ENCODE results near the gene ZPBP2. TPM values are rescaled to one million over a fixed set of nuclear protein-coding genes. Genes with fewer than 3 reads are reported as not detected.

Gene ZPBP2
- total RNA-seq, 1 donor from 2014 or later: not detected

DNA sequence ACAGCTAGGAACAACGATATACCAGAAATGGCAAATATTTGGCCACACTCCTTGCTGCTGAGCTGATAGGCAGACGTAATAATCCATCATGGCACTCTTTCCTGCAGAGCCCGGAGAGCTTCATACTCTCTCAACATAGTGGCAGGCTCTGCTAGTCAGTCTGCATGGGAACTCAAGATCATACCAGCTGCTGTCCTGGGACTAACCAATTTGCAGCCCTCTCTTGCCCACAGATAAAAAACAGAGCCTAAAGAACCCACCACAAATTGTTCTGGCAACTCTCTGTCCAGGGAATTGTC lies 36.9 kb downstream of the ZPBP2 start:
- H3K27ac ChIP-seq: no peak overlapping the region
- H3K27me3 ChIP-seq: no peaks in the 10 kb centered on the region
- no peaks in the 10 kb centered on the region for H3K4me1 ChIP-seq
- TF ChIP-seq, protein P1, sequence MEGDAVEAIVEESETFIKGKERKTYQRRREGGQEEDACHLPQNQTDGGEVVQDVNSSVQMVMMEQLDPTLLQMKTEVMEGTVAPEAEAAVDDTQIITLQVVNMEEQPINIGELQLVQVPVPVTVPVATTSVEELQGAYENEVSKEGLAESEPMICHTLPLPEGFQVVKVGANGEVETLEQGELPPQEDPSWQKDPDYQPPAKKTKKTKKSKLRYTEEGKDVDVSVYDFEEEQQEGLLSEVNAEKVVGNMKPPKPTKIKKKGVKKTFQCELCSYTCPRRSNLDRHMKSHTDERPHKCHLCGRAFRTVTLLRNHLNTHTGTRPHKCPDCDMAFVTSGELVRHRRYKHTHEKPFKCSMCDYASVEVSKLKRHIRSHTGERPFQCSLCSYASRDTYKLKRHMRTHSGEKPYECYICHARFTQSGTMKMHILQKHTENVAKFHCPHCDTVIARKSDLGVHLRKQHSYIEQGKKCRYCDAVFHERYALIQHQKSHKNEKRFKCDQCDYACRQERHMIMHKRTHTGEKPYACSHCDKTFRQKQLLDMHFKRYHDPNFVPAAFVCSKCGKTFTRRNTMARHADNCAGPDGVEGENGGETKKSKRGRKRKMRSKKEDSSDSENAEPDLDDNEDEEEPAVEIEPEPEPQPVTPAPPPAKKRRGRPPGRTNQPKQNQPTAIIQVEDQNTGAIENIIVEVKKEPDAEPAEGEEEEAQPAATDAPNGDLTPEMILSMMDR (IDR thresholded peaks at IDR 0.05): no peak
- intact Hi-C loops (cut with DNase I): no loop called here
- no peaks in the 10 kb centered on the region for H3K36me3 ChIP-seq
- DNase-seq (ENCODE audit: low spot score in 2 of 2): no peak
- no peaks in the 10 kb centered on the region for H3K9me3 ChIP-seq
- no peak overlapping the region for H3K4me3 ChIP-seq

DNA sequence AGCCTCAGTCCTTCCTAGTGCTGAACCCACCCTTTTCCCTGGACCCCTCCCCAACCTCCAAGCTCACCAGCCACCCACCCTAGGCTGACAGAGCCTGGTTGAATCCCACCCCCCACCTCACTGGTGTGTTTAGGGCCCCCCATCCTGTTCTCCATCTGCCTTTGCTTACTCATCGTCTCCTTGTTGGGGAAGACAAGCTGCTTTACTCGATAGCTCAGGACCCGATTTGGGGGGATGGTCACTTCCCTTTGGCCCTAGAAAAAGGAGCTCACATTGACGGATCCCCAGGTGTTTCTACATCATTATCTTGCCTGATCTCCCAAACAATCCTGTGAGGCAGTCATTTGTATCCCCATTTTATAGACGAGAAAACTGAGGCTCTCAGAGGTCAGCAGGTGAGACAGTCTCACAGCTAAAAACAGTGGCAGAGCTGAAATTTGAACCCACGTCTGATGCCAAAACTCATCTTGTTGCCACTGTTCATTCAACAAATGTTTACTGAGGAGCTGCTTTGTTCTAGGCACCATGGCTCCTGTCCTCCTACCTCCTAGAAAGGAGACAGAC lies 40.9 kb downstream of the ZPBP2 start:
- Histone ChIP-seq H3K9me3 (no peaks in the 10 kb centered on the region), H3K4me3 (no peak overlapping the region), H3K36me3 (peaks cover 0 to 13% of the 10 kb centered on the region in 2 donors), H3K27me3 (no peaks in the 10 kb centered on the region), H3K4me1 (no peaks in the 10 kb centered on the region), H3K27ac (no peak overlapping the region)
- intact Hi-C loops (cut with DNase I): no loop called here
- TF ChIP-seq, protein P1 (IDR thresholded peaks at IDR 0.05): no peak
- DNase-seq (ENCODE audit: low spot score in 2 of 2): no peak

DNA sequence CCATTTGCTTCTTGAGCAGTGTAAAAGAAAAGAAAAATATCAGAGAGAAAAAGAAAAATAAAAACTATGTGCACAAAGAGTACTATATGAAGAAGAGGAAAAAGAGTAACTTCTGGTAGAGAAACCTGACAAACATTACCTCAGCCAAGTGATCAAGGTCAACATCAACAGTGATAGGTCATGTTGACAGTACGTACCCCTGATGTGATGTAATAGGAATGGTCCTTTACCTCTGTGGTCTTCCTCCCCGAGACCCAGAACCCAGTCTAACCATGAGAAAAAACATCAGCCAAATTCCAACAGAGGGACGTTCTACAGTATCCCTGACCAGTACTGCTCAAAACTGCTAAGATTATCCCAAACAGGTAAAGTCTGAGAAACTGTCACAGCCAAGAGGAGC lies 46.0 kb downstream of the ZPBP2 start:
- DNase-seq (ENCODE audit: low spot score in 2 of 2): no peak
- Histone ChIP-seq H3K27me3 (no peaks in the 10 kb centered on the region), H3K9me3 (no peaks in the 10 kb centered on the region), H3K4me3 (no peak overlapping the region), H3K27ac (no peak overlapping the region), H3K4me1 (no peaks in the 10 kb centered on the region), H3K36me3 (peaks cover under 1 to 14% of the 10 kb centered on the region in 2 donors)
- intact Hi-C loops (cut with DNase I): no loop called here
- TF ChIP-seq, protein P1 (IDR thresholded peaks at IDR 0.05): no peak

DNA sequence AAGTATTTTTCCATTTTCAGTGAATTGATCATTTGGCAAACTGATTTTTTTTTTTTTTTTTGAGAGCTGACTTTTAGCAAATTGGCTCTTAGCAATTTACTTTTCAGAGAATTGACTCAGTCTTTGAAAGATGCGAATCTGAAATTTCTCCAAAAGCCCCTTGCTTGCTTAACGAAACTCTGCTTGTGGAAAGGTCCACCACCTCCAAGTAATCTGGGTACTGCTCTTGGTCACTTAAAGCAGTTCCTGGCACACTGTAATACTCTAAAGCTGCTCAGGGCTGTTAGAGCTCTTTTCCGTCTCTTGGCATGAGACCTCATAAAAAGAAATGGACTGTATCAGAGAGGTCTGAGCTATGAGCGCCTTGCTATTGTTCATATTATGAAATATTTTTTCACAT lies 47.6 kb downstream of the ZPBP2 start:
- peaks cover 8 to 22% of the 10 kb centered on the region in 2 donors for H3K36me3 ChIP-seq
- intact Hi-C loops (cut with DNase I): no loop called here
- H3K4me1 ChIP-seq: no peaks in the 10 kb centered on the region

GRCh38 chr17:39916918-39917317 lies 48.9 kb downstream of the ZPBP2 start:
- DNase-seq (ENCODE audit: low spot score in 2 of 2): no peak
- Histone ChIP-seq H3K9me3 (no peaks in the 10 kb centered on the region), H3K4me3 (no peak overlapping the region), H3K36me3 (peaks cover 22 to 30% of the 10 kb centered on the region in 2 donors), H3K27ac (no peak overlapping the region), H3K27me3 (no peaks in the 10 kb centered on the region), H3K4me1 (no peaks in the 10 kb centered on the region)
- TF ChIP-seq, protein P1 (IDR thresholded peaks at IDR 0.05): no peak
- intact Hi-C loops (cut with DNase I): no loop called here

More for the DNA sequence above, 47.6 kb downstream of the ZPBP2 start:
- no peak for DNase-seq (ENCODE audit: low spot score in 2 of 2)
- TF ChIP-seq, protein P1 (IDR thresholded peaks at IDR 0.05): no peak
- Histone ChIP-seq H3K27ac (no peak overlapping the region), H3K9me3 (no peaks in the 10 kb centered on the region), H3K4me3 (no peak overlapping the region), H3K27me3 (no peaks in the 10 kb centered on the region)
